Common myeloid progenitor, CD34-positive (primary cell): ENCODE results near the gene VPS35.

Source experiments
- CTCF ChIA-PET: fragments of 350-600 bp; sonication (Branson Sonifier 250); formaldehyde crosslinking; loops from one replicate; lab custom pipeline; 2021; ENCODE audit warnings: antibody characterized with exemption; lab: Charles Lee
- POLR2A ChIA-PET: fragments of 350-600 bp; sonication (Branson Sonifier 250); formaldehyde crosslinking; loops from one replicate; lab custom pipeline; 2021; ENCODE audit warnings: antibody characterized with exemption; lab: Charles Lee
- DNase-seq, 3 donors: peaks; one replicate each; pipeline versions ENCODE4 v3.0.0 to v3.0.0-alpha.2; 2013
- H3K27ac ChIP-seq, 2 experiments: 1 replicate in 1 of 2; 2 replicates in 1 of 2; pipeline ENCODE4 v1.7.0; 2013; ENCODE audit warnings: inconsistent platforms in 2 of 2, low read length in 2 of 2, mild to moderate bottlenecking in 2 of 2, low read depth in 1 of 2, moderate library complexity in 1 of 2; ENCODE audit not compliant: severe bottlenecking in 2 of 2, insufficient read depth in 1 of 2, poor library complexity in 1 of 2
- H3K27me3 ChIP-seq, 5 experiments: replicated peaks in 2 of 5; 1 replicate in 3 of 5; 2 replicates in 2 of 5; pipeline versions ENCODE4 v1.6.1 to v1.7.0; 2013; ENCODE audit warnings: low read length in 4 of 5, mild to moderate bottlenecking in 2 of 5, moderate library complexity in 2 of 5, inconsistent platforms in 1 of 5; ENCODE audit not compliant: insufficient read depth in 5 of 5, control insufficient read depth in 4 of 5
- H3K36me3 ChIP-seq, 4 experiments: 1 replicate in 2 of 4; 2 replicates in 2 of 4; pipeline versions ENCODE4 v1.6.1 to v1.7.0; 2013; ENCODE audit warnings: low read length in 3 of 4, control low read depth in 1 of 4, mild to moderate bottlenecking in 1 of 4; ENCODE audit not compliant: control insufficient read depth in 4 of 4, insufficient read depth in 4 of 4
- H3K4me1 ChIP-seq, 4 experiments: 1 replicate in 3 of 4; 2 replicates in 1 of 4; pipeline versions ENCODE4 v1.6.1 to v1.7.1; 2013; ENCODE audit warnings: low read length in 3 of 4, mild to moderate bottlenecking in 3 of 4, control low read depth in 1 of 4, inconsistent platforms in 1 of 4, moderate library complexity in 1 of 4; ENCODE audit not compliant: control insufficient read depth in 4 of 4, insufficient read depth in 4 of 4; ENCODE audit errors: control extremely low read depth in 1 of 4
- H3K4me3 ChIP-seq, 7 experiments: 1 replicate in 4 of 7; 2 replicates in 3 of 7; pipeline versions ENCODE4 v1.5.1 to v1.7.0; 2013; ENCODE audit warnings: mild to moderate bottlenecking in 7 of 7, low read length in 6 of 7, moderate library complexity in 6 of 7, inconsistent platforms in 2 of 7, low read depth in 2 of 7, control low read depth in 1 of 7; ENCODE audit not compliant: insufficient read depth in 4 of 7, control insufficient read depth in 1 of 7; ENCODE audit errors: extremely low read depth in 1 of 7
- H3K9me3 ChIP-seq, 5 experiments: 1 replicate in 4 of 5; 2 replicates in 1 of 5; pipeline versions ENCODE4 v1.6.1 to v1.7.1; 2013; ENCODE audit warnings: low read length in 4 of 5, mild to moderate bottlenecking in 2 of 5, inconsistent platforms in 1 of 5, low read depth in 1 of 5, moderate library complexity in 1 of 5; ENCODE audit not compliant: control insufficient read depth in 4 of 5, insufficient read depth in 2 of 5; ENCODE audit errors: control extremely low read depth in 1 of 5
- WGBS: methylation state at CpG from one replicate; pipeline ENCODE4 v1.1.5; 2013; ENCODE audit not compliant: insufficient coverage; 5-methylcytosine and 5-hydroxymethylcytosine counted together

VPS35 gene

GRCh38 chr16:46618516-46618915 is 70.5 kb downstream of the VPS35 start:
- POLR2A ChIA-PET, result no interaction called here
- Histone ChIP-seq H3K4me3 (no peak overlapping the region), H3K36me3 (peaks cover 5 to 48% (median 22%) of the 10 kb centered on the region in 4 experiments), H3K4me1 (peaks cover 8 to 15% (median 13%) of the 10 kb centered on the region in 4 experiments), H3K9me3 (no peaks in the 10 kb centered on the region), H3K27ac (no peak overlapping the region), H3K27me3 (no peaks in the 10 kb centered on the region)
- CTCF ChIA-PET, result interaction anchor here (1.2 to 1.4 kb wide), 2 partner anchors 10 to 70 kb away, joined by 4 to 6 read pairs; no protein-coding TSS in a partner anchor
- 100% methylated on average over 2 of the region's 4 CpGs for WGBS
- no peak for DNase-seq

- DNase-seq, result no peak
- H3K9me3 ChIP-seq, result no peaks in the 10 kb centered on the region
- no peaks in the 10 kb centered on the region for H3K27me3 ChIP-seq
- H3K4me3 ChIP-seq, result no peak overlapping the region
- ChIA-PET CTCF (interaction anchor here (1.4 kb wide), 1 partner anchor 9 kb away, joined by 3 read pairs; no protein-coding TSS in a partner anchor), POLR2A (no interaction called here)
- 100% methylated on average over 1 of the region's 4 CpGs for WGBS
- no peaks in the 10 kb centered on the region for H3K4me1 ChIP-seq
- H3K27ac ChIP-seq, result no peak overlapping the region
- peaks cover 11 to 75% (median 25%) of the 10 kb centered on the region in 4 experiments for H3K36me3 ChIP-seq
These were observed 75.0 kb downstream of the VPS35 start for GRCh38 chr16:46614006-46614405.

DNA sequence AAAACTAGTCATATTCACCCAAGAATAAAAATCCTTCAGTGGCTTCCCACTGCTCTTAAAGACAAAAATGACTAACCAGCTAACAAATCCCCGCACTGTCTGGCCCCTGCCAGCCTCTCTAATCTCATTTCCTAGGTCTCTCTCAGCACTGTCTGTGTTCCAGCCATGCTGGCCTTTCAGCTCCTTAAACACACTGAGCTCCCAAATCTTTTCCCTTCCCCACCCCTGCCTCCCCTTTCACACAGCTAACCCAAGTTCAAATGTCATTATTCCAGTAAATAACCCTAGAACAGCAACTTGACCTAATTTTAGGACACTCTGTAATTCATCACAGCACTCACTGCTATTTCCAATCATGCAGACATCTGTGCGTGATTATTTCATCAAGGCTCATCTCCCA is 75.6 kb downstream of the VPS35 start:
- Histone ChIP-seq H3K36me3 (peaks cover 11 to 70% (median 25%) of the 10 kb centered on the region in 4 experiments), H3K9me3 (no peaks in the 10 kb centered on the region), H3K27ac (peak overlapping the region in 1 of 2 experiments; percentile 6), H3K4me3 (no peak overlapping the region), H3K4me1 (no peaks in the 10 kb centered on the region), H3K27me3 (no peaks in the 10 kb centered on the region)
- CTCF ChIA-PET, result interaction anchor here (1.4 kb wide), 1 partner anchor 8 kb away, joined by 3 read pairs; no protein-coding TSS in a partner anchor
- no peak for DNase-seq
- POLR2A ChIA-PET, result no interaction called here
- WGBS, result 96% methylated on average over 2 of the region's 2 CpGs

- Histone ChIP-seq H3K27me3 (no peaks in the 10 kb centered on the region), H3K4me3 (no peak overlapping the region), H3K36me3 (peaks cover 12 to 63% (median 23%) of the 10 kb centered on the region in 4 experiments), H3K4me1 (no peaks in the 10 kb centered on the region), H3K27ac (no peak overlapping the region), H3K9me3 (no peaks in the 10 kb centered on the region)
- no peak for DNase-seq
- CTCF ChIA-PET, result no interaction called here
- POLR2A ChIA-PET, result no interaction called here
- 90% methylated on average over 3 of the region's 3 CpGs for WGBS
These were observed 76.9 kb downstream of the VPS35 start for GRCh38 chr16:46612121-46612520.

DNA sequence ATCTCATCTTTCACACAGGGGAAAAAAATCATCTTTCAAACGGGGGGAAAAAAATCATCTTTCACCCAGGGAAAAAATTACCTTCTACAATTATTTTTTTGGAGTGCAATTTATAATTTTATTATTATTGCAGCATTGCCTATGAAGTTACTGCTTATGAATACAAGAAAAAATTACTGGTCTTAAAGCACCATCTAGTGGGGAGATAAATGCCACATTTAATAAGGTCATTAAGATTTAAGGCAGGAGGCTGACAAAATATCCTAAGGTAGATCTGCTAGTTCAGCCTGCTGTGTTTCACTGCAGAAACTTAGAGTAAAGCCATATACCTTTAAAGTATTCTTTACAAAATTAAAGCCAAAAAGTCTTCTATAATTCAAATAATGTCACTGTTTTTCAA is 81.4 kb downstream of the VPS35 start:
- POLR2A ChIA-PET, result no interaction called here

DNA sequence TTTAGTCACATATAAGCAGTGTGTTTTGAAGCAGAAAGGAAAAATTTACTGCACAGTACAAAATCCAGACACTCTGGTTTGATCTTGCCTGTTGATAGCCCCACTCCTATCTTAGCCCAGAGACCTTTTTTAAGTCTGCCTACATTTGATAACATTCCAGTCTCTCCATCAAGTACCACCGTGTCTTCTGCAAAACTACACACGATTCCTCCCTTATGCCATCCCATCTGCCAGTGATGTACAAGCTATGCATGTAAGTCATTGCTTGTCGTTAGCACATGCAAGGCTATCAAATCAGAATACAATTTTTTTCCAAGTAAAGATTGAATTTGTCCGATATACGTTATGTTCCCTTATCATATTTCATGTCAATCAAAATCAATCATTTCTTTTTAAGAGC is 82.7 kb downstream of the VPS35 start:
- Histone ChIP-seq H3K4me3 (no peak overlapping the region), H3K36me3 (peaks cover 13 to 40% (median 21%) of the 10 kb centered on the region in 4 experiments), H3K27ac (no peak overlapping the region), H3K4me1 (no peaks in the 10 kb centered on the region), H3K27me3 (no peaks in the 10 kb centered on the region), H3K9me3 (no peaks in the 10 kb centered on the region)
- DNase-seq, result no peak
- CTCF ChIA-PET, result interaction anchor here (0.6 to 10.7 kb wide), 13 partner anchors 9 to 1304 kb away, joined by 3 to 141 read pairs (median 3); no protein-coding TSS in a partner anchor
- 89% methylated on average over 2 of the region's 5 CpGs for WGBS
- POLR2A ChIA-PET, result no interaction called here

More for the DNA sequence above, 81.4 kb downstream of the VPS35 start:
- peaks cover 11 to 48% (median 19%) of the 10 kb centered on the region in 4 experiments for H3K36me3 ChIP-seq
- CTCF ChIA-PET, result interaction anchor here (0.7 to 10.7 kb wide), 8 partner anchors 10 to 57 kb away, joined by 3 to 141 read pairs (median 6); no protein-coding TSS in a partner anchor
- no peaks in the 10 kb centered on the region for H3K4me1 ChIP-seq
- H3K27ac ChIP-seq, result no peak overlapping the region
- no CpG with 5 or more reads among the region's 1 CpG for WGBS
- no peaks in the 10 kb centered on the region for H3K9me3 ChIP-seq
- H3K4me3 ChIP-seq, result no peak overlapping the region
- peak; percentile 57 to 79 (median 78) for DNase-seq
- no peaks in the 10 kb centered on the region for H3K27me3 ChIP-seq
